ENCODE data around the gene NCAM1.

GRCh38 chr11:113193946-113194345 is 232.7 kb downstream of the NCAM1 start:
- TF ChIP-seq CTCF (IDR thresholded peaks at IDR 0.05) = no peak
- TF ChIP-seq POLR2AphosphoS5 (IDR thresholded peaks at IDR 0.05) = no peak
- TF ChIP-seq POLR2A (IDR thresholded peaks at IDR 0.05) = no peak
